Activated CD4-positive, alpha-beta memory T cell treated with anti-CD3 and anti-CD28 coated beads, Interleukin-2, amount 10 ng/mL, durations not matched to agents 7 days and 5 days (primary cell): Measurements from ENCODE around the gene TSPO. TPM values are rescaled to one million over a fixed set of nuclear protein-coding genes. Genes with fewer than 3 reads are reported as not detected.
A peak's percentile ranks its signal among the peaks of the same experiment; 100 is the strongest.
"Not testable (repeated sequence)": the region's sequence is repeated elsewhere in the genome, so short reads cannot be mapped to it uniquely, and the experiment has no call there.

Experiments used
- CTCF ChIA-PET: fragments of 350-600 bp; sonication (Branson Sonifier 250); formaldehyde crosslinking; loops from one replicate; lab custom pipeline; 2021; ENCODE audit warnings: antibody characterized with exemption, inconsistent platforms; lab: Charles Lee
- POLR2A ChIA-PET: fragments of 350-600 bp; sonication (Branson Sonifier 250); formaldehyde crosslinking; loops from one replicate; lab custom pipeline; 2021; ENCODE audit warnings: antibody characterized with exemption; lab: Charles Lee
- DNase-seq: peaks from one replicate; pipeline ENCODE4 v3.0.0-alpha.2; 2020
- H3K27ac Mint-ChIP-seq: one replicate; pipeline ENCODE4 v1.8.0; 2021; ENCODE audit warnings: mild to moderate bottlenecking, mixed read lengths
- H3K27me3 Mint-ChIP-seq: one replicate; pipeline ENCODE4 v1.8.0; 2021; ENCODE audit warnings: mixed read lengths
- H3K36me3 Mint-ChIP-seq: one replicate; pipeline ENCODE4 v1.8.0; 2021; ENCODE audit warnings: low read depth, mixed read lengths
- H3K4me1 Mint-ChIP-seq: one replicate; pipeline ENCODE4 v1.8.0; 2021; ENCODE audit warnings: mixed read lengths
- H3K4me3 Mint-ChIP-seq: one replicate; pipeline ENCODE4 v1.8.0; 2021; ENCODE audit warnings: mild to moderate bottlenecking, mixed read lengths
- H3K9me3 Mint-ChIP-seq: one replicate; pipeline ENCODE4 v1.8.0; 2021; ENCODE audit warnings: mixed read lengths
- total RNA-seq, 2 experiments: library from RNA; stranded (reverse); gene quantifications; one replicate each; pipeline ENCODE4 v1.2.3, GENCODE V29; 2021

The TSPO gene
- total RNA-seq, 2 experiments from 2014 or later: 133 TPM

GRCh38 chr22:43136255-43136654 is 15.1 kb upstream of the TSPO start:
- H3K27me3 Mint-ChIP-seq: no peaks in the 10 kb centered on the region
- peaks cover 6% of the 10 kb centered on the region for H3K4me1 Mint-ChIP-seq
- peaks cover 31% of the 10 kb centered on the region for H3K36me3 Mint-ChIP-seq
- no peaks in the 10 kb centered on the region for H3K9me3 Mint-ChIP-seq
- no peak overlapping the region for H3K4me3 Mint-ChIP-seq
- ChIA-PET CTCF (interaction anchor here (0.6 to 1.4 kb wide), 4 partner anchors 9 to 360 kb away, joined by 3 to 5 read pairs (median 4); partner anchors contain the start of gene BIK), POLR2A (no interaction called here)
- no peak overlapping the region for H3K27ac Mint-ChIP-seq
- DNase-seq: peak; percentile 44

- POLR2A ChIA-PET: no interaction called here
- no peak for DNase-seq
- Mint-ChIP-seq H3K36me3 (peaks cover 31% of the 10 kb centered on the region), H3K4me3 (no peak overlapping the region), H3K27ac (no peak overlapping the region), H3K27me3 (no peaks in the 10 kb centered on the region), H3K4me1 (peaks cover 10% of the 10 kb centered on the region), H3K9me3 (no peaks in the 10 kb centered on the region)
- CTCF ChIA-PET: interaction anchor here (1.0 to 1.4 kb wide), 2 partner anchors 9 to 27 kb away, joined by 3 to 5 read pairs; partner anchors contain the start of gene BIK
Measured at GRCh38 chr22:43136801-43137200, 14.6 kb upstream of the TSPO start.

GRCh38 chr22:43142880-43143562 is 8.3 kb upstream of the TSPO start, which contains the start of gene MCAT:
TSS of gene MCAT (minus strand) at chr22:43143398. CDS start at chr22:43143348, 50 bp downstream.
- Mint-ChIP-seq H3K27me3 (no peaks in the 10 kb centered on the region), H3K4me1 (peaks cover 37% of the 10 kb centered on the region), H3K9me3 (no peaks in the 10 kb centered on the region), H3K36me3 (peaks cover 16% of the 10 kb centered on the region), H3K4me3 (peak within 1 kb of the TSS; percentile 85), H3K27ac (peak within 1 kb of the TSS; percentile 82)
- CTCF ChIA-PET: interaction anchor here (1.4 to 3.0 kb wide), 2 partner anchors 15 to 44 kb away, joined by 3 to 9 read pairs; partner anchors contain the start of gene TTLL12
- peak; percentile 82 for DNase-seq
- POLR2A ChIA-PET: interaction anchor here (0.8 to 4.7 kb wide), 7 partner anchors 10 to 527 kb away, joined by 3 to 29 read pairs (median 4); partner anchors contain the start of gene TTLL12

GRCh38 chr22:43144949-43145348 is 6.4 kb upstream of the TSPO start:
- CTCF ChIA-PET: no interaction called here
- POLR2A ChIA-PET: interaction anchor here (4.7 kb wide), 1 partner anchor 41 kb away, joined by 29 read pairs; the partner anchor contains the start of gene TTLL12
- H3K4me3 Mint-ChIP-seq: no peak overlapping the region

GRCh38 chr22:43145371-43145770 is 6.0 kb upstream of the TSPO start:
- POLR2A ChIA-PET: interaction anchor here (4.7 kb wide), 1 partner anchor 40 kb away, joined by 29 read pairs; the partner anchor contains the start of gene TTLL12
- H3K36me3 Mint-ChIP-seq, H3K4me3 Mint-ChIP-seq, H3K27ac Mint-ChIP-seq, H3K27me3 Mint-ChIP-seq, DNase-seq, H3K9me3 Mint-ChIP-seq, CTCF ChIA-PET: not testable (repeated sequence)
- H3K4me1 Mint-ChIP-seq: peaks cover 43% of the 10 kb centered on the region

More at GRCh38 chr22:43144949-43145348, 6.4 kb upstream of the TSPO start:
- Mint-ChIP-seq H3K4me1 (peaks cover 43% of the 10 kb centered on the region), H3K36me3 (peaks cover 7% of the 10 kb centered on the region), H3K27ac (no peak overlapping the region), H3K27me3 (no peaks in the 10 kb centered on the region), H3K9me3 (no peaks in the 10 kb centered on the region)
- DNase-seq: no peak

GRCh38 chr22:43146332-43146731 is 5.0 kb upstream of the TSPO start:
- H3K27me3 Mint-ChIP-seq, H3K27ac Mint-ChIP-seq, H3K9me3 Mint-ChIP-seq, DNase-seq, H3K36me3 Mint-ChIP-seq, H3K4me3 Mint-ChIP-seq: not testable (repeated sequence)
- ChIA-PET CTCF (interaction anchor here (0.7 to 1.3 kb wide), 2 partner anchors 41 to 45 kb away, joined by 4 to 5 read pairs; no protein-coding TSS in a partner anchor), POLR2A (interaction anchor here (4.7 kb wide), 1 partner anchor 40 kb away, joined by 29 read pairs; the partner anchor contains the start of gene TTLL12)
- H3K4me1 Mint-ChIP-seq: peaks cover 44% of the 10 kb centered on the region

- POLR2A ChIA-PET: interaction anchor here (1.2 kb wide), 1 partner anchor 532 kb away, joined by 3 read pairs; no protein-coding TSS in a partner anchor
- peaks cover 36% of the 10 kb centered on the region for H3K4me1 Mint-ChIP-seq
- CTCF ChIA-PET: interaction anchor here (0.8 to 1.3 kb wide), 2 partner anchors 30 to 40 kb away, joined by 3 to 5 read pairs; no protein-coding TSS in a partner anchor
- no peak overlapping the region for H3K27ac Mint-ChIP-seq
- H3K36me3 Mint-ChIP-seq: peaks cover under 1% of the 10 kb centered on the region
- H3K27me3 Mint-ChIP-seq: no peaks in the 10 kb centered on the region
- no peak overlapping the region for H3K4me3 Mint-ChIP-seq
- DNase-seq: no peak
- no peaks in the 10 kb centered on the region for H3K9me3 Mint-ChIP-seq
Measured at GRCh38 chr22:43147821-43148220, 3.5 kb upstream of the TSPO start.

- Mint-ChIP-seq H3K27ac (no peak overlapping the region), H3K4me3 (no peak overlapping the region), H3K9me3 (no peaks in the 10 kb centered on the region), H3K27me3 (no peaks in the 10 kb centered on the region), H3K4me1 (peaks cover 36% of the 10 kb centered on the region), H3K36me3 (no peaks in the 10 kb centered on the region)
- ChIA-PET POLR2A (interaction anchor here (1.0 to 1.2 kb wide), 2 partner anchors 37 to 533 kb away, joined by 3 read pairs; no protein-coding TSS in a partner anchor), CTCF (interaction anchor here (1.0 kb wide), 1 partner anchor 39 kb away, joined by 4 read pairs; no protein-coding TSS in a partner anchor)
- DNase-seq: no peak
Measured at GRCh38 chr22:43148581-43148980, 2.8 kb upstream of the TSPO start.

- H3K4me3 Mint-ChIP-seq: peak overlapping the region; percentile 90
- peak overlapping the region; percentile 90 for H3K27ac Mint-ChIP-seq
- H3K4me1 Mint-ChIP-seq: peaks cover 35% of the 10 kb centered on the region
- no peaks in the 10 kb centered on the region for H3K27me3 Mint-ChIP-seq
- no peaks in the 10 kb centered on the region for H3K9me3 Mint-ChIP-seq
- ChIA-PET CTCF (no interaction called here), POLR2A (interaction anchor here (0.7 to 1.1 kb wide), 2 partner anchors 37 to 535 kb away, joined by 3 read pairs; no protein-coding TSS in a partner anchor)
- H3K36me3 Mint-ChIP-seq: no peaks in the 10 kb centered on the region
- no peak for DNase-seq
Measured at GRCh38 chr22:43150731-43151206, 590 bp upstream of the TSPO start.

GRCh38 chr22:43152003-43152356 is 621 bp downstream of the TSPO start:
- H3K27ac Mint-ChIP-seq: peak overlapping the region; percentile 83
- no peaks in the 10 kb centered on the region for H3K27me3 Mint-ChIP-seq
- peaks cover 34% of the 10 kb centered on the region for H3K4me1 Mint-ChIP-seq
- no peak for DNase-seq
- no peaks in the 10 kb centered on the region for H3K9me3 Mint-ChIP-seq
- CTCF ChIA-PET: no interaction called here
- POLR2A ChIA-PET: interaction anchor here (1.0 to 1.7 kb wide), 5 partner anchors 9 to 503 kb away, joined by 3 to 11 read pairs (median 5); partner anchors contain the start of genes CYB5R3, MCAT and TTLL12
- H3K4me3 Mint-ChIP-seq: peak overlapping the region; percentile 90
- H3K36me3 Mint-ChIP-seq: no peaks in the 10 kb centered on the region

- Mint-ChIP-seq H3K4me1 (peaks cover 30% of the 10 kb centered on the region), H3K36me3 (no peaks in the 10 kb centered on the region), H3K27me3 (no peaks in the 10 kb centered on the region), H3K27ac (peak overlapping the region; percentile 83), H3K9me3 (no peaks in the 10 kb centered on the region), H3K4me3 (peak overlapping the region; percentile 90)
- CTCF ChIA-PET: interaction anchor here (0.6 to 1.1 kb wide), 3 partner anchors 42 to 119 kb away, joined by 3 to 4 read pairs (median 3); partner anchors contain the start of gene BIK
- DNase-seq: peak; percentile 71
- POLR2A ChIA-PET: interaction anchor here (1.0 to 1.7 kb wide), 5 partner anchors 9 to 503 kb away, joined by 3 to 11 read pairs (median 5); partner anchors contain the start of genes CYB5R3, MCAT and TTLL12
Measured at GRCh38 chr22:43152357-43153071, 1.2 kb downstream of the TSPO start.

GRCh38 chr22:43153899-43154298 is 2.5 kb downstream of the TSPO start:
- CTCF ChIA-PET: no interaction called here
- H3K4me1 Mint-ChIP-seq: peaks cover 18% of the 10 kb centered on the region
- no peak overlapping the region for H3K4me3 Mint-ChIP-seq
- no peak overlapping the region for H3K27ac Mint-ChIP-seq
- H3K36me3 Mint-ChIP-seq: no peaks in the 10 kb centered on the region
- no peaks in the 10 kb centered on the region for H3K9me3 Mint-ChIP-seq
- no peak for DNase-seq
- POLR2A ChIA-PET: interaction anchor here (1.6 kb wide), 1 partner anchor 11 kb away, joined by 10 read pairs; the partner anchor contains the start of gene MCAT
- H3K27me3 Mint-ChIP-seq: no peaks in the 10 kb centered on the region
